Upper lobe of right lung (tissue), 1 donor: ENCODE results near the gene ARAP1. TPM values are rescaled to one million over a fixed set of nuclear protein-coding genes. Genes with fewer than 3 reads are reported as not detected.

Experiments used
- ATAC-seq: fragments of 200-7000 bp; cut with Tn5 transposase; one replicate; pipeline ENCODE4 v1.9.1; 2020; ENCODE audit warnings: mild to moderate bottlenecking, moderate library complexity
- DNase-seq: peaks from one replicate; pipeline ENCODE4 v3.0.0-alpha.2; 2020
- H3K27ac ChIP-seq: fragments of 200-600 bp; one replicate; pipeline ENCODE4 v1.8.0; 2022
- H3K27me3 ChIP-seq: fragments of 200-600 bp; one replicate; pipeline ENCODE4 v1.8.0; 2022; ENCODE audit warnings: mild to moderate bottlenecking
- H3K36me3 ChIP-seq: fragments of 200-600 bp; one replicate; pipeline ENCODE4 v1.8.0; 2022
- H3K4me1 ChIP-seq: fragments of 200-600 bp; one replicate; pipeline ENCODE4 v1.8.0; 2022
- H3K4me3 ChIP-seq: fragments of 200-600 bp; one replicate; pipeline ENCODE4 v1.8.0; 2022; ENCODE audit warnings: mild to moderate bottlenecking
- H3K9me3 ChIP-seq: fragments of 200-600 bp; one replicate; pipeline ENCODE4 v1.8.0; 2022
- intact Hi-C: fragments of 100-400 bp; cut with DNase I; formaldehyde crosslinking; loops from one replicate; pipeline ENCODE4 v1.11.0; 2022
- total RNA-seq: library from RNA; stranded (reverse); fragmentation: NEBNext Ultra II Directional; extraction: Animal tissue kit (Norgen Biotek cat#: 25700); gene quantifications from one replicate; pipeline ENCODE4 v1.2.1, GENCODE V29; 2021
- TF ChIP-seq, protein P1 (sequence below): fragments of 200-600 bp; IDR thresholded peaks from one replicate; pipeline ENCODE4 v1.8.0; 2022; ENCODE audit warnings: antibody characterized with exemption
- donor health status: DM: no; HTN: yes; CAD: no; lungs with severe emphysema.

Gene ARAP1
- total RNA-seq, 1 donor from 2014 or later: 226 TPM

DNA sequence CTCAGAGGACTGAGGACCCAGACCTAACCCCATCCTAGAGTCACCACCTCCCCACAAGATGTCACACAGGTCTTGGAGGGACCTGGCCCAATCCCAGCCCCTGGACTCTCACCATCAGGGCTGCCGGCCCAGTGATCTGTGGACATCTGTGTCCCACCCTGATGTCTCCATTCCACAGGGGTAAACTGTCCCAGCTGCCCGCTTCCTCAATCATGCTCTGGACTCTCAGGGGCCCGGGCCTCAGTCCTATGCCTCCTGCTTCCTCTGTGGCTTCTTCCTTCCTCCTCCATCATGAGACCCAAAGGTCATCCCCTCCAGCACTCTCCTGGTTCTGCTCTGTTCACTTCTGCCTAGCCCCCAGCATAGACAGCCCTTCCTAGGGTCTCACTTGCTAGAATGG, 32.2 kb downstream of the ARAP1 start:
- H3K27me3 ChIP-seq: no peaks in the 10 kb centered on the region
- intact Hi-C loops: loop anchor here (10.0 kb wide), 1 partner anchor 455 kb away; no protein-coding TSS in a partner anchor
- ATAC-seq (peak; percentile 27), DNase-seq (peak; percentile 77)
- H3K36me3 ChIP-seq: peaks cover 24% of the 10 kb centered on the region
- peak overlapping the region; percentile 91 for H3K27ac ChIP-seq
- TF ChIP-seq, protein P1, sequence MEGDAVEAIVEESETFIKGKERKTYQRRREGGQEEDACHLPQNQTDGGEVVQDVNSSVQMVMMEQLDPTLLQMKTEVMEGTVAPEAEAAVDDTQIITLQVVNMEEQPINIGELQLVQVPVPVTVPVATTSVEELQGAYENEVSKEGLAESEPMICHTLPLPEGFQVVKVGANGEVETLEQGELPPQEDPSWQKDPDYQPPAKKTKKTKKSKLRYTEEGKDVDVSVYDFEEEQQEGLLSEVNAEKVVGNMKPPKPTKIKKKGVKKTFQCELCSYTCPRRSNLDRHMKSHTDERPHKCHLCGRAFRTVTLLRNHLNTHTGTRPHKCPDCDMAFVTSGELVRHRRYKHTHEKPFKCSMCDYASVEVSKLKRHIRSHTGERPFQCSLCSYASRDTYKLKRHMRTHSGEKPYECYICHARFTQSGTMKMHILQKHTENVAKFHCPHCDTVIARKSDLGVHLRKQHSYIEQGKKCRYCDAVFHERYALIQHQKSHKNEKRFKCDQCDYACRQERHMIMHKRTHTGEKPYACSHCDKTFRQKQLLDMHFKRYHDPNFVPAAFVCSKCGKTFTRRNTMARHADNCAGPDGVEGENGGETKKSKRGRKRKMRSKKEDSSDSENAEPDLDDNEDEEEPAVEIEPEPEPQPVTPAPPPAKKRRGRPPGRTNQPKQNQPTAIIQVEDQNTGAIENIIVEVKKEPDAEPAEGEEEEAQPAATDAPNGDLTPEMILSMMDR: no peak
- H3K4me3 ChIP-seq: peak overlapping the region; percentile 78
- peaks cover 68% of the 10 kb centered on the region for H3K4me1 ChIP-seq
- H3K9me3 ChIP-seq: no peaks in the 10 kb centered on the region

DNA sequence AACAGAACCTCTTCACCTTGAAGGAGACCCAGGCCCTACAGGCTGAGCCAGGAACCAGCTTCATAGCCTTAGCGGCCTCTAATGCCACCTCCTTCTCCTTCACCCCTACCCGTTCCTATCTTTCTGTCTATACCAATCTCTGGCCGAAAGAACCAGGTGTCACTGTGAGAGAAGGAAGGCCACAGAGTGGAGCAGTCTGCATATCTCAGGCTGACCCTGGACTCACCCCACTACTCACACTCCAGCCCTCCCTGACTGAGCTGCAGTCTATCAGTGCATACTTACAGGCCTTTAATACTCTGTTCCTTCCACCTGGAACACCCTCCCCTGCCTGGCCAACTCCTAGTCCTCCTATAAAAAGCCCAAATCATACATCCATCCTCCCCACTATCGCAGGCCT, 32.7 kb downstream of the ARAP1 start:
- TF ChIP-seq, protein P1: no peak
- peaks cover 66% of the 10 kb centered on the region for H3K4me1 ChIP-seq
- no peak for ATAC-seq
- peaks cover 26% of the 10 kb centered on the region for H3K36me3 ChIP-seq
- intact Hi-C loops: no loop called here
- H3K27me3 ChIP-seq: no peaks in the 10 kb centered on the region
- H3K27ac ChIP-seq: peak overlapping the region; percentile 91
- H3K9me3 ChIP-seq: no peaks in the 10 kb centered on the region
- DNase-seq: no peak
- peak overlapping the region; percentile 78 for H3K4me3 ChIP-seq

DNA sequence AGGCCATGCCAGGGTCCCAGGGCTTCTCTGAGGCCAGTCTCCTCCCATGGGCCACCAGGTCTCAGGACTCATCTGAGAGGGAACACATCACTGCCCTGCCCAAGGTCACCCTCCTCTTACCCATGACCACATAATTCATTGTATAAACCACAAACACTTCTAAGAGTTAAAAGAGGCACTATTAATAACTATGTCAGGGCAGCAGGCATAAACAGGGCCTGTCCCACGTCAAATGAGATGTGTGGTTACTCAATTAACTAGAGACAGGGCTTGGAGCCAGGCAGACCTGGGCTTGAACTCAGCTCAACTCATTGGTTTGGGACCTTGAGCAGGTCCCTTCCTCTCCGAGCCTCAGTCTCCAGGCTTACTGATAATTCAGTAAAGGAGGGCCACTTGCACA, 33.1 kb downstream of the ARAP1 start:
- Histone ChIP-seq H3K36me3 (peaks cover 26% of the 10 kb centered on the region), H3K27me3 (no peaks in the 10 kb centered on the region), H3K4me1 (peaks cover 62% of the 10 kb centered on the region), H3K9me3 (no peaks in the 10 kb centered on the region), H3K27ac (peak overlapping the region; percentile 91), H3K4me3 (peak overlapping the region; percentile 78)
- peak; percentile 8 for ATAC-seq
- TF ChIP-seq, protein P1: no peak
- intact Hi-C loops: no loop called here
- DNase-seq: no peak

DNA sequence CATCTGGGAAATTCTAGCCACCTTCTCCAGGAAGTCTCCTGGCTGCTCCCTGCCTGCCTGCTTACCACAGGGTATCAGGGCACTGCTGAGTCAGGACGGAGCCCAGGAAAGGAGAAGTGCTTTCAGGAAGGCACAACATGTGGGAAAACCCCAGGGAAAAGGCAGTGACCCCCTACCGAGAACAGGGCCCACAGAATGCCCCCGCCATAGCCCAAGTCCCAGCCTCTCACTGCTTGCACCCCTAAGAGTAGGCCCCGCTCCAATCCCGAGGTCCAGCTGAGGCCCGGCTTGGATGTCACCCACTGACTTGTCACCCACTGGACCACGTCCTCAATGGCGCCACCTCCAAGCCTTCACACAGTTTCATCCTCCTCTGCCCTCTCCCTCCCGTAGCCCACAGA, 34.1 kb downstream of the ARAP1 start:
- ATAC-seq (peak; percentile 3), DNase-seq (peak; percentile 69)
- TF ChIP-seq, protein P1: no peak
- Histone ChIP-seq H3K4me3 (no peak overlapping the region), H3K9me3 (no peaks in the 10 kb centered on the region), H3K27me3 (no peaks in the 10 kb centered on the region), H3K36me3 (peaks cover 35% of the 10 kb centered on the region), H3K4me1 (peaks cover 54% of the 10 kb centered on the region), H3K27ac (no peak overlapping the region)
- intact Hi-C loops: no loop called here

DNA sequence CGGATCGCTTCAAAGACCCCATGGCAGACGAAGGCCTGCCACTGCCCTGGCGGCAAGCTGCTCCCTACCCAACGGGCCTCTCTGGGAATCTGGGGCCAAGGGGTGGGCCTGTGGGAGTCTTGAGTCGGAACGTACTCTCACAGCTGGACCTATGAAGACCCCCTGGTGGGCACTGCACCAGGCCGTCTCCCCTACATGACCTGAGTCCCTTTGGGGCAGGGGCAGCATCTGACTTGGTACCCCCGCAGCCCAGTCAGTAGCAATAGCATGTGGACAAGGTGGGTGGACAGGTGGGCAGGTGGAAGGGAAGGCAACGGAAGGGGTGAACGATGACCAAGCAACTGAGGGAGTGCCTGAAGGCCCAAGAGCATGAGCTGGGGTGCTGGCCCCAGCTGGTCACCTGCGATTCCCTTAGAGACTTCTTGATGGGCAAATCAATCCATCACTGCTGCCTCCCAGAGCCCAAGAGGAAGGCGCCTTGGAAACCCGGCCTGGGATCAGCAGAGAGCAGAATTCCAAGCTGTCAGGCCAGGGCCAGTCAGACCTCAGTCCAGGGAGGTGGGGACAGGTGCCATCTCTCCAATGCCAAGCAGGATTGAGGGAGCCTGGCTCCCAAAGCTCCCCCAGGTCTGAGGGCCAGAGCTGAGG, 35.3 kb downstream of the ARAP1 start:
- Histone ChIP-seq H3K9me3 (no peaks in the 10 kb centered on the region), H3K4me3 (no peak overlapping the region), H3K36me3 (peaks cover 41% of the 10 kb centered on the region), H3K27ac (no peak overlapping the region), H3K4me1 (peaks cover 54% of the 10 kb centered on the region), H3K27me3 (no peaks in the 10 kb centered on the region)
- no peak for ATAC-seq
- DNase-seq: no peak
- TF ChIP-seq, protein P1: no peak
- intact Hi-C loops: no loop called here
